Heart right ventricle (tissue), 16 donors: Measurements from ENCODE around the gene DES. TPM values are rescaled to one million over a fixed set of nuclear protein-coding genes. Genes with fewer than 3 reads are reported as not detected.

Experiments
- ATAC-seq, 8 donors: fragments of 200-7000 bp; cut with Tn5 transposase; one replicate each; pipeline ENCODE4 v1.9.1; 2020; ENCODE audit warnings: mild to moderate bottlenecking in 8 of 8, moderate library complexity in 8 of 8, moderate number of reproducible peaks in 1 of 8
- DNase-seq, 2 donors: peaks; one replicate each; pipeline ENCODE4 v3.0.0-alpha.2; 2020
- H3K27ac ChIP-seq, 10 donors: fragments of 200-600 bp; sonication (generic) in 2 of 10; one replicate each; pipeline versions ENCODE4 v1.5.0 to v1.8.0; 2020 to 2022; ENCODE audit warnings: mild to moderate bottlenecking in 3 of 10
- H3K27me3 ChIP-seq, 7 donors: fragments of 200-600 bp; one replicate each; pipeline ENCODE4 v1.8.0; 2021 to 2022; ENCODE audit warnings: mild to moderate bottlenecking in 2 of 7
- H3K36me3 ChIP-seq, 9 donors: fragments of 200-600 bp; sonication (generic) in 1 of 9; one replicate each; pipeline versions ENCODE4 v1.5.0 to v1.8.0; 2020 to 2022; ENCODE audit warnings: mild to moderate bottlenecking in 2 of 9
- H3K4me1 ChIP-seq, 9 donors: fragments of 200-600 bp; sonication (generic) in 1 of 9; one replicate each; pipeline versions ENCODE4 v1.5.0 to v1.8.0; 2020 to 2022; ENCODE audit warnings: mild to moderate bottlenecking in 4 of 9
- H3K4me3 ChIP-seq, 10 donors: fragments of 200-600 bp; sonication (generic) in 2 of 10; one replicate each; pipeline versions ENCODE4 v1.5.0 to v1.8.0; 2020 to 2022; ENCODE audit warnings: mild to moderate bottlenecking in 7 of 10, moderate library complexity in 2 of 10
- H3K9me3 ChIP-seq, 11 donors: fragments of 200-600 bp in 10 of 11; sonication (generic) in 2 of 11; one replicate each; pipeline versions ENCODE4 v1.5.0 to v1.8.0; 2013 to 2022; ENCODE audit warnings: mild to moderate bottlenecking in 2 of 11, control low read depth in 1 of 11, moderate library complexity in 1 of 11
- CTCF ChIP-seq, 9 donors: fragments of 200-600 bp; sonication (generic) in 2 of 9; IDR thresholded peaks; one replicate each; pipeline versions ENCODE4 v1.5.0 to v1.8.0; 2021 to 2022; ENCODE audit warnings: antibody characterized with exemption in 9 of 9, mild to moderate bottlenecking in 5 of 9, moderate library complexity in 1 of 9
- WGBS, 2 donors: extraction: QIAGEN DNeasy Blood & Tissue Kit; methylation state at CpG; one replicate each; pipeline ENCODE4 v1.1.7; 2013; ENCODE audit warnings: inconsistent platforms in 1 of 2; 5-methylcytosine and 5-hydroxymethylcytosine counted together
- intact Hi-C, 10 donors: fragments of 100-400 bp; cut with DNase I; formaldehyde crosslinking; loops; one replicate each; pipeline versions ENCODE4 v1.11.1 to v1.14.2; 2022
- polyA plus RNA-seq, 2 donors: library from polyadenylated mRNA; stranded (reverse); fragments of 200-250 nt; gene quantifications; one replicate each; pipeline ENCODE4 v1.2.3, GENCODE V29; 2013
- total RNA-seq, 10 donors: library from RNA; stranded (reverse); fragmentation: NEBNext Ultra II Directional in 3 of 10; extraction: Animal tissue kit (Norgen Biotek cat#: 25700) in 3 of 10; gene quantifications; one replicate each; pipeline versions ENCODE4 v1.2.1 to v1.2.4, GENCODE V29; 2021 to 2023
- donor health status: Arrhythmogenic right ventricular cardiomyopathy.
- donor health status: ischemic (EF 13 %, LVEDD 7.1; RV severe dilation, severe dysfunction).
- donor health status: healthy with polysubstance abuse.
- donor health status: DM: no; HTN: yes; CAD: no.
- donor health status: DM: no; HTN: no; CAD: no.
- donor health status: ischemic (EF 25% LVEDD 6.9; RV normal size, moderate dysfunction).
- donor health status: ischemic (EF 25% LVEDD 5.7; RV mildly dilated, moderate dysfunction).
- donor health status: healthy.
- donor health status: DM: yes; HTN: yes; CAD: no.
- donor health status: Ischemic cardiomyopathy.
- donor health status: ischemic (EF 35%, LVEDD 5.7; RV mildly dilated, moderate dysfunction).
- donor health status: nonischemic (EF 11% LVEDD 7.7; RV severe dilation, severe dysfunction).
- donor health status: DM: yes; HTN: yes; CAD: no.
- donor health status: PGD.
- donor health status: ischemic (EF 29% LVEDD 5.4; RV normal size, mild dysfunction).
- donor health status: nonischemic (EF 23%, LVEDD 6.1; RV moderate dilation, normal function).

DES gene
- total and polyA plus RNA-seq, 12 donors: 12,560 to 18,019 (median 15,816) TPM

- WGBS, 2 donors: 19 to 22% methylated on average over 6 of the region's 6 CpGs
- H3K4me1 ChIP-seq: peaks cover 6 to 72% (median 21%) of the 10 kb centered on the region in 9 donors
- no peak overlapping the region for H3K4me3 ChIP-seq
- H3K36me3 ChIP-seq: peaks cover 0 to 21% (median 0%) of the 10 kb centered on the region in 9 donors
- H3K27ac ChIP-seq: peak overlapping the region in 8 of 10 donors; percentile 15 to 92 (median 54)
- DNase-seq (no peak), ATAC-seq (peak; percentile 29 to 84 (median 67))
- intact Hi-C loops: no loop called here
- H3K9me3 ChIP-seq: no peaks in the 10 kb centered on the region
- H3K27me3 ChIP-seq: peaks cover 0 to 65% (median 34%) of the 10 kb centered on the region in 7 donors
- TF ChIP-seq CTCF (IDR thresholded peaks at IDR 0.05): no peak
These were observed 27.9 kb downstream of the DES start for GRCh38 chr2:219446101-219446504.

- peaks cover 6 to 72% (median 20%) of the 10 kb centered on the region in 9 donors for H3K4me1 ChIP-seq
- 78 to 100% methylated on average over 1 of the region's 1 CpG for WGBS, 2 donors
These were observed 28.5 kb downstream of the DES start for GRCh38 chr2:219446689-219447088.

GRCh38 chr2:219447242-219448098, 29.3 kb downstream of the DES start:
- H3K36me3 ChIP-seq: peaks cover 0 to 21% (median 0%) of the 10 kb centered on the region in 9 donors

More at GRCh38 chr2:219446689-219447088, 28.5 kb downstream of the DES start:
- Histone ChIP-seq H3K4me3 (no peak overlapping the region), H3K27ac (peak overlapping the region in 8 of 10 donors; percentile 15 to 92 (median 54)), H3K27me3 (peaks cover 0 to 59% (median 34%) of the 10 kb centered on the region in 7 donors), H3K36me3 (peaks cover 0 to 21% (median 0%) of the 10 kb centered on the region in 9 donors), H3K9me3 (no peaks in the 10 kb centered on the region)
- no peak for DNase-seq
- intact Hi-C loops: no loop called here
- no peak for ATAC-seq
- no peak for TF ChIP-seq CTCF (IDR thresholded peaks at IDR 0.05)

More at GRCh38 chr2:219447242-219448098, 29.3 kb downstream of the DES start:
- TF ChIP-seq CTCF (IDR thresholded peaks at IDR 0.05): no peak
- 65 to 66% methylated on average over 21 to 23 of the region's 23 CpGs for WGBS, 2 donors
- ATAC-seq (no peak), DNase-seq (no peak)
- peaks cover 0 to 53% (median 28%) of the 10 kb centered on the region in 7 donors for H3K27me3 ChIP-seq
- no peaks in the 10 kb centered on the region for H3K9me3 ChIP-seq
- H3K27ac ChIP-seq: peak overlapping the region in 3 of 10 donors; percentile 22 to 92 (median 32)
- peaks cover 10 to 76% (median 28%) of the 10 kb centered on the region in 9 donors for H3K4me1 ChIP-seq
- H3K4me3 ChIP-seq: no peak overlapping the region
- intact Hi-C loops: no loop called here
